GM12878 (cell line): Measurements from ENCODE around the gene TNFRSF1A.

Source experiments
- CHD2 ChIP-seq: IDR thresholded peaks from 2 replicates; pipeline ENCODE4 v1.6.1; 2011; ENCODE audit warnings: low read depth, low read length, improper control_type of control experiment, borderline replicate concordance
- EGR1 ChIP-seq, 2 experiments: IDR thresholded peaks; 1 replicate in 1 of 2; 2 replicates in 1 of 2; pipeline ENCODE4 v1.6.1; 2011 to 2012; ENCODE audit warnings: low read depth in 2 of 2, low read length in 2 of 2, borderline replicate concordance in 1 of 2, mild to moderate bottlenecking in 1 of 2, moderate library complexity in 1 of 2

DNA sequence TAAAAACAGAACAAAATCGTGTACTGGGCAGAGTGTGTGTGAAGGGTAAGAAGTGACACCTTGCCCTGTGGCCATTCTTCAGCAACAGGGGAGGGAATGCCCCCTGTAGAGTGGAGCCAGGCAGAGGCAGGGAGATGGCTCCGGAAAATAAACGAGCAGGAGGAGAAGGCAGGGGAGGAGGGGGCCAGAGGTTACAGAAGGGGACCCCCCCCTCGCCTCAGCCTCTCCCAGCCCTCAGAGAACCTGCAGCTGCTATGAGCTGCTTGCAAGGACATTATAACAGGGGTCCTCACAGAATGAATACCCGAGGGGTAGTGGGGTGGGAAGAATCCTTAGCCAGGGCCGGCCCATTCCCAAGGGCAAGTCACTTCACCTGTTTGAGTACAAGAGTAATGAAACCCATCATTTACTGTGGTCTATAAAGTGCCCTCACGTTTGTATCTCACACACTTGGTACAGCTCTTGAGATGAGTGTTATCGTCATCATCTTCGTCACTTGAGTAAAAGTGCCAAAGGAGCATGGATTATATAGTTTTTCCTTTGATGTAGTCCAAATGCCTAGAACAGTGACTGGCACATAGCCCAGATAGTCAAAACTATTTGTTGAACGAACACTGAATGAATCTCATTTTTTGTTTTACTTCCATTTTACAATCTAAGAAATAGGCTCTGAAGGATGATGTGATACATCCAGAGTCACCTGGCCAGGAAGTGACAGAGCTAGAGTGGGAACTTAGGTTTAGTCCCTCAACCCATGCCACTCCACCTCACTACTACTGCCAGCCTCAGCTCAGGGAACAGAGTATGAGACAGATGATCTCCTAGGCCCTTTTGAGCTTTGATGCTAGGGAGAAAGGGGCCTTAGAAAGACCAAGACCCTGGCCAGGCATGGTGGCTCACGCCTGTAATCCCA is 19.0 kb upstream of the TNFRSF1A start:
- no peak for TF ChIP-seq CHD2
- TF ChIP-seq EGR1 (IDR thresholded peaks at IDR 0.05; ENCODE audit: borderline replicate concordance in 1 of 2, low read depth in 2 of 2, low read length in 2 of 2) = no peak
